IPS-11a (cell line): Measurements from ENCODE around the gene MINK1.
A peak's percentile ranks its signal among the peaks of the same experiment; 100 is the strongest.

ENCODE experiments used
- H3K4me3 ChIP-seq: one replicate; pipeline ENCODE4 v1.5.1; 2013; ENCODE audit warnings: low read depth, low read length, control low read depth

The MINK1 gene

GRCh38 chr17:4833178-4833940 is at the start of gene MINK1:
TSS of gene MINK1 (plus strand) at chr17:4833340. CDS start at chr17:4833584, 244 bp downstream.
- H3K4me3 ChIP-seq = peak within 1 kb of the TSS; percentile 74

GRCh38 chr17:4785311-4786105 is 47.6 kb upstream of the MINK1 start:
- H3K4me3 ChIP-seq = no peak overlapping the region

GRCh38 chr17:4786106-4786511 is 47.0 kb upstream of the MINK1 start, which contains the start of gene VMO1:
TSS of gene VMO1 (minus strand) at chr17:4786364. CDS start at chr17:4786352, 12 bp downstream.
- H3K4me3 ChIP-seq = no peak within 1 kb of the TSS

- no peak overlapping the region for H3K4me3 ChIP-seq
These were observed 46.6 kb upstream of the MINK1 start for GRCh38 chr17:4786516-4786915.

- H3K4me3 ChIP-seq = no peak overlapping the region
These were observed 44.9 kb upstream of the MINK1 start for GRCh38 chr17:4788159-4788806.

GRCh38 chr17:4788807-4789700 is 44.1 kb upstream of the MINK1 start, which contains the start of gene GLTPD2:
TSS of gene GLTPD2 (plus strand) at chr17:4788964. CDS start at chr17:4789012, 48 bp downstream.
- peak within 1 kb of the TSS; percentile 69 for H3K4me3 ChIP-seq

- H3K4me3 ChIP-seq = peak overlapping the region; percentile 69
These were observed 43.5 kb upstream of the MINK1 start for GRCh38 chr17:4789701-4789950.

- H3K4me3 ChIP-seq = peak overlapping the region; percentile 69
These were observed 43.0 kb upstream of the MINK1 start for GRCh38 chr17:4789951-4790704.

GRCh38 chr17:4790705-4791088 is 42.4 kb upstream of the MINK1 start:
- H3K4me3 ChIP-seq = peak overlapping the region; percentile 69

GRCh38 chr17:4795168-4795567 is 38.0 kb upstream of the MINK1 start:
- H3K4me3 ChIP-seq = no peak overlapping the region

- H3K4me3 ChIP-seq = peak overlapping the region; percentile 100
These were observed 36.6 kb upstream of the MINK1 start for GRCh38 chr17:4796552-4796920.

- no peak overlapping the region for H3K4me3 ChIP-seq
These were observed 32.5 kb upstream of the MINK1 start for GRCh38 chr17:4800462-4801196.

- no peak within 1 kb of the TSS for H3K4me3 ChIP-seq
These were observed 30.9 kb upstream of the MINK1 start, which contains the start of gene C17orf114 for GRCh38 chr17:4802228-4802627. TSS of gene C17orf114 (minus strand) at chr17:4802328.

- peak overlapping the region; percentile 72 for H3K4me3 ChIP-seq
These were observed 26.7 kb upstream of the MINK1 start for GRCh38 chr17:4806456-4806776.

GRCh38 chr17:4806777-4807604 is 26.1 kb upstream of the MINK1 start, which contains the start of gene PLD2:
TSS of gene PLD2 (plus strand) at chr17:4807152. CDS start at chr17:4807773, 621 bp downstream.
- peak within 1 kb of the TSS; percentile 72 for H3K4me3 ChIP-seq

GRCh38 chr17:4807605-4808377 is 25.3 kb upstream of the MINK1 start:
- peak overlapping the region; percentile 54 for H3K4me3 ChIP-seq

- H3K4me3 ChIP-seq = no peak overlapping the region
These were observed 24.8 kb upstream of the MINK1 start for GRCh38 chr17:4808378-4808767.
